NCI-H1436 treated with DMSO at 0.1 percent for 48 hours (cell line): ENCODE data around the gene SEMA6A.

Source experiments
- DNase-seq: peaks from one replicate; lab custom pipeline; 2025; lab: John Stamatoyannopoulos, UW

The SEMA6A gene

DNA sequence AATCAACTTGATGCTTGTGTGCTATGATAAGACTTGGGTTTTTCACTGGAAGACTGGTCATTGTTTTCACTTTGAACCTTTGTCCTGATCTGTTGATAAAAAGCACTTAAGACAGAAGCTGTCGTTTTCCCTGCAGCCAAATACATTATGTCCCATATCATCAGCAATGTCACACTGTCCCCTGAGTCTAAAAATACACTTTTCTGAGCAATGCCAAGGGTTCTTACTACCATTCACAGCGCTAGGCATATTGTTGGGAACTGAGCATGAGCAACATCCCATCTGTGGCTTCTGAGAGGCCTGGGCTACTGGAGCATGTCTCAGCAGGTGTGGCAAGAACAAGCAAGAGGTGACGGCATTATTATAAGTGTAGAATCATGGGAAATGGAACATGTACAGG lies 81.8 kb downstream of the SEMA6A start:
- no peak for DNase-seq

DNA sequence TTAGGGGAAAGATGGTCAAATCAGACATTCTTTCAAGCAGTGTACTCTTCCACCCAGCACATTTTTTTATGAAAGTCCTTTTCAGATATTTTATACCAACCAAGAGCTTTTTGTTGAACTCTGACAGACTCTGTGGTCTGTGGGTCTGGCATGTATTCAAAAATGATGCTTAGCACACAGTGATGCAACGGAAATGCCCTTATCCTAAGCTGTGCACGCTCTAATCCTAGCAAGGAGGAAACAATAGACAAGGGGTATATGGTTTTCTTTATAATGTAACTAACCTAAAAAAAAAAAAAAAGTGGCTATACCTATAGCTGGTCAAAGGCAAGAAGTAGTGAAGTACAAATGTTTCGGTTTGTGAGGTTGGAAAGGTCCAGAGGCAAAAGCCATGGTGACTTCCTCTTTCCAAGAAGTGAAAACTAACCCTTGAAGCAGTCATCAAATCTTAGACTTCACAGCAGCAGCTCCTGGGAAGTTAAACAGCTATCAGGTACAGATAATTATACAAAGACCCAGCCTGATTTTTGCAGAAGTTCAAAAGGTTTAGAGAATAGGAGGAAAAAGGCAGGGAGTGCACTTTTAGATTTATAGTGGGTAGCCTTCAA lies 82.5 kb downstream of the SEMA6A start:
- DNase-seq, result no peak

DNA sequence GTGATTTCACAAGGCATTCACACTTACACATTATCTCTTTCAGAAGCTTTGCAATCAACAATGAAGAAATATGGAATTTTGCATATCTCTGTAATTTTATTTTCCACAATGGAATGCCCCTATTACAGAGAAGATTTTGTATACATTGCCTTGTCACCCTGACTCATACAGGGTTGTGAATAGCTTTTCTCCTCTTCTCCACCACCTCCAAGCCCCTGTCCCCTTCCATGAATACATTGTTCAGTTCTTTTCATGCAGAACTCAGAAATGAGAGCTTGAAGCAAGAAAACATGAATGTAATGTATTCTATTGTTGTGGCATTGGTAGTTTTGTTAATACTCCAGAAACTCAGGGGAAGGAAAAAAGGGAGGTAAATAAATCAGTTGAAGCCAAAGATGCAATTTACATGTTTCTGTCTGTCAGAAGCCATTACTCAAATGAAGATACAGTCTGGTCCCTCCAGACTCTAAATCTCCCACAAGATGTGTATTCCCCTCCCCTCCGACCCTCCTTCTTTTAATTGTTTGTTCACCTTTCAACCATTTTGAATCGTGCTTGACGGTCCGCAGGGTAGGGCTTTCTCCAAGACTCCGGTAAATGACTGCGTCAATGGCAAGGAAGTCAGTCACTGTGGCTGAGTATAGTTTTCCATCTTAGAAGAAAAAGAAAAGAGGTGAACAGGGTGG lies 86.1 kb downstream of the SEMA6A start:
- no peak for DNase-seq

DNA sequence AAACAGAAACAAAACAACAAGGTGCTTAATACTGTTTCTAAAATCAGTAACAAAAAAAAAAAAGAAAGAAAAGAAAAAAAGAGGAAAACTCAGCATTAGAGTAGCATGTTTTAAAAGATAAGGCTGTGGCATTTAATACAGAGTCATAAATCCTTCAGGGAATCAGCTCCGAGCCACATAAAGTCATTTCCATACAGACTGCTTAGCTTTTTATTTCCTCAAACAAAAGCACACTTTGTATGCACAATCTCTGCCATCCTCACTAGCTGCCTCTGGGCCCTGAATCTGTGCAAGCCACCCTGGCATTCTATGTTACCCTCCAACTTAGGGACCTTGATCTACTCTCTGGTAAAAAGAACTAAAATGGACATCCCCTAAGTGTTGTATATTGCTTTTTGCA lies 87.6 kb downstream of the SEMA6A start:
- no peak for DNase-seq

DNA sequence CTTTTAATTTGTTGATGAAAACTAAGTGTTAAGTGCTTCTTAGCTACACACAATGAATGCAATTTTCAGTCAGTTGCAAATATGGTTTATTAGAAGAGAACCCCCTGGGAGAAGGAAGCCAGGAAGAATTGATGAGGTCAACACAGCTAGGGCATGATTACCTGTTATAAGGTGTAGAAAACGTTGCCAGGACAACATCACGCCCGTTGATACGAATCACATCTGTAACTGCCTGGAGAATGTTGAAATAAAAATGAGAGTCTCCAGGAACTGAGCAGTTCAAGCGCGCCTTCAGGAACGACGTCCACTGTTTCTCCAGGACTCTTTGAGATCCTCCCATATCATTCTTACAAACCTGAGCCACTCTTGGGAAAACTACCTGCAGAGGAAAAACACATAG lies 88.0 kb downstream of the SEMA6A start:
- peak; percentile 69 for DNase-seq

DNA sequence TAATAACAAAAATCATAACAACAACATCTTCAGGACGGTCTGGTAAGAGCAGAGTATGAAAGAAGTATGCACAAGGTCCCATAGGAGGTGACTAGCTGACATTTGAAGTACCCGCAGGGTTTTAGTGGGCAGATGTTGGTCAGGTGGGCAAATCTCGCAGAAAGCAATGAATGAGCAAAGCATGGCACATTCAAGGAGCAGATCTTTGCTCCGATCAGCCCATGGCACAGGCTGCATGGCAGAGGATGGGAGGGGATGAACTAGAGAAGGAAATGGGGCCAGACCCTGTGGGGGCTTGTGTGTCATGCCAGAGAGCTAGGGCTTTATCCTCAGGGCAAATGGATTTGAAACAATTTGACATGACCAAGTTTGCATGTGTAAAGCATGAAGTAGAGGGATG lies 90.0 kb downstream of the SEMA6A start:
- no peak for DNase-seq

DNA sequence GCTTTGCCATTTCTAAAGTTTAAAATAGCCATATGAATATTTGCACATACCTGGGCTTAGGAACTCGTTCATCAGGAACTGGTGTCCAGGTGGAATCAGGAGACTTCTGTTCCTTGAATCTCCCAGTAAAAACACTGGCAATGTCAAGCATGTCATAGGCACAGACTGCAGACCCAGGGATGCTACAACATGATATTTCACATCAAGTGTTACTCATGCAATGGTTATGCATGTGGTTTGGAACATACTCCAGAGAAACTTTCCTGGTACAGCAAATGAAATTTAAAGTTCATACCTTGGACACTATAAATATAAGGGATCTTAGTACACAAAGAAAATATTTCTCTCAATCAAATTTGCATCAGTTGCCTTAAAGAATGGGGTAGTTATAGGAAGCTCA lies 92.2 kb downstream of the SEMA6A start:
- DNase-seq, result no peak

DNA sequence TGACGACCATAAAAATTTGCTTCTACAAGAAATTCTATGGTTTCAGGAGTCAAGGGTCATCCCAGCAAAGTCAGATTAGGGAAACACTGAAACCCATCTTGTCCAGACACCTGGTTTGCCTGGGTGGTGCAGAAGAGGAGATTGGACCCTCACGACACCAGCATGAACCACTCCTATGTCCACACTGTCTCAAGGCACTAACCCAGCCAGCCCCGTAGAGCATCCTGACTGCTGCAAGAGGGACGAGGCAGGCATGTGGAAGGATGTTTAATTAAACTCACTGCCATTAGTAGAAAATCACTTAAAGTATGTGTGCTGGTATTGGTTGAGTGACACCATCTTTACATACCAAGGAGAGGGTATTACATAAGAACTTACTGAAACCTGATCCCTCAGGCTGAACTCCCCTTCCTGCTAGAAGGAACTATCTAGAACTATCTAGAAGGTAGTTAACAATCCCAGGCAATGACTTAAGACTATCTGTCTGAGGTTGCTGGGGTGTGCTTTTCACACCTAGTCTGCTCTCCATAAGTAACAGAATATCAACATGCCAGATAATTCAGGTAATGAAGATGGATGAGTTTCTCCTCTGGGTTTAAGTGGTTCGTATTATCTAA lies 93.6 kb downstream of the SEMA6A start:
- DNase-seq, result no peak

DNA sequence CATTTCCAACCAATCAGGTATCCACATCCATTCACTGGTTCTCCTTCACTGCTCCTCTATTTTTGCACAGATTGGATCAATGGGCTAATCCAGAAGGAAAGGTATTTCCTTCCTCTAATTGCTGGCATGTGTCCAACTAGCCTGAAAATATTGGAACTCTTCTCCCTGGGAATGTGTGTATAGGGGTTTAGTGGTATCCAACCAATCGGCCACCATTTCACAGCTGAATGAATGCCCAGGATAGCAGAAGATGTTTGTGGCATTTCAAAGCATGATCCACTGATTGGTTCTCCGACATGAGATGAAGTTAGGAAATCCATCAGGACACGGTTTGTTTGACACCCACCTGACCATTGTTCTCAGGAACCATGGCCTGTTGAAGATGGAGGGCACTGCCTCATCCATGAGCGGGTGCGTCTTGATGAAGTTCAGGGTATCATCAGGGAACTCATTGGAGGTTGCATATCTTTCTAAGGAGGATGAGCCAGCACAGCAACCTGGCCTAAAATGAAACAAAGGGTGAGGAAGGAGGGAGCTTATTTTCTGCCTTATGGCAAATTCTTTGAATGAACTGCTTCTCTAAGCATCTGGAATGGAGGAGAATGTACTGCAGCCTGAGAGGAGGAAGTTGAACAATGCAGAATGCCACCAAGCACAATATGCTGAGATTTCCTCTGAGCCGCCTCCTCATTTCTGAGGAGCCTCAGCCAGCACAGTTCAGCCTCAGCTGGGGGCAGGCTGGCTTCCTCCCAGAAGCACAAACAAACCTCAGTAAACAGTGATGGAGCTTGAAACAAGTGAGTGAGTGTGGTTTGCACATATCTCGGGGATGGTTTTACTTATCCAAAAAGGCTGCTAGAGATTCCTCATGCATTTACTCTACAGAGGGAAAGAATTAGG lies 94.6 kb downstream of the SEMA6A start:
- no peak for DNase-seq

DNA sequence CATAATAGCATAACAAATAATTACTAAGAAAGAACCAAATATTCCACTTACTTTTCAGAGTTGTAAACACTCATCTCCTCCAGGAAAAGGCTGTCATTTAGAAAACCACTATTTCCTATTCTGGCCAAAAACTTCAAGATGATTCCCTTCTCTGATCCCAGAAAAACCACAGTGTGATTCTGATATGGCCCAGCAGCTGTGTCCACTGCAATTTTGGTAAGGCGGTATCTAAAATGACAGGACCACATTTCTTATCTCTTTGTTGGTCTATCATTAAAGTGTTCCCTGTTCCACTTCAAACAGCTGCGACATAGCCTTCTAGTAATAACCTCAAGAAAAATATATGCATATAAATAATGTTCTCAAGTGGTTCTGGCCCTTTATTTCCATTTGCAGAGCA lies 96.1 kb downstream of the SEMA6A start:
- DNase-seq, result no peak

DNA sequence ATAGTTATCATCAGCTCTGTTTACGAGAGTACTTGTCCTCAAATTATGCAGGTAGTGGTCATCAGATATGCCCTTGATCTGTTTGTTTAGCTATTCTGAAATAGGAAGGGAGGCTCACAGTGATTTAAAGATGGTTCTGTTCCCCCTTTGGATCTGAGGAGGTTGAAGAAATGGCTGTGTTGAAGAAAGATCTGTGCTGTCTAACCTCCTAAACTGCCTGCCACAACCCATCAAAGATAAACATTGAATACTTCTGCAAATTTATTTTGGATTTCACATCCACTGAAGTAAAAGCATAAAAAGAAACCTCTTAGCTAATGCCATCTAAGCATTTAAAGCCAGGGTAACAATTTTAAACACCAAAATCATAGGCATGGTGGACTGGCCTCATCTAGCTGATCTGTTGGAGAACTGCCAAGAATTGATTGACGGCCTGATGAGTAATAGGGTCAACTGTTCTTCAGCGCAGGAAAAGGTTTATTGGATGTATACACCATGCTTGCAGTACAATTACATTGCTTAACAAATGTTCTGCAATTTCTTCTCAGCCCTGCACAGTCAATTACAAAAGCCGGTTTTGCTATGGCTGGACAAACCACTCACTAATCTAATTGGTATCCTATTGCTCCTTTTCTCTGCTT lies 97.6 kb downstream of the SEMA6A start:
- no peak for DNase-seq

DNA sequence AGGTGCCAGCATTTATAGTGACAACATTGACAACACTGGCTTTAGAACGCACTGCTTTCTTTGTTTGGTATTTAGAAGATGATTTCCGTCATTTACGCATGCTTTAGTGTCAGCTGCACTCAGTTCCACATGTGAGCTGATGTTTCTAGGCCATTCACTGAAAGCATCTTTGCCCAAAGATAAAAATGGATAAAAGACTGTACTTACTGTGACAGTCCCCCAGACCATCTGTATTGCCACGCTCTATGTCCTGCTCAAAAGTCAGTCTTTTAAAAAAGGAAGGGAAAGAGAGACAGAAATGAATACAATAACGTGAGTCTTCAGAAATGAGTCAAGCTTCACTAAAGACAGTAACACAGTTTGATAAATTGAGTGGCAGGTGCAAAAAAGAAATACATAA lies 99.3 kb downstream of the SEMA6A start:
- DNase-seq, result no peak

DNA sequence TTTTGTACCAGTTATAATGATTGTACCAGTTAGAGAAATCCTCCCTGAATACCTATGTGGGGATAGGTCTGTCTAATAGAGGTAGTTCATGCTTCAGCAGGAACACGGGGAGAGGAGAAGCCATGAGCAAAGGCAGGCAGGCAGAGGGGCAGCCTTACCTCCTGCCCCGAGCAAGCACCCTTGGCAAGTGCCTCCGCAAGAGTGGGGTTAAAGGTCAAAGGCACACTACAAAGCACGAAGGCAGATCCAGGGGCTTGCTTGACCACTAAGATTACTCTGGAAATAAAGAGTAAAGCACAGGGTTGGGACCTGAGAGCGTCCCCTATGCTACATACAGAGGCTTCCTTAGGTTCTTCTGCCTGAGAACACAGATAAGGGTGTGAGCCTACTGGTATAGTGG lies 100.9 kb downstream of the SEMA6A start:
- DNase-seq, result no peak

DNA sequence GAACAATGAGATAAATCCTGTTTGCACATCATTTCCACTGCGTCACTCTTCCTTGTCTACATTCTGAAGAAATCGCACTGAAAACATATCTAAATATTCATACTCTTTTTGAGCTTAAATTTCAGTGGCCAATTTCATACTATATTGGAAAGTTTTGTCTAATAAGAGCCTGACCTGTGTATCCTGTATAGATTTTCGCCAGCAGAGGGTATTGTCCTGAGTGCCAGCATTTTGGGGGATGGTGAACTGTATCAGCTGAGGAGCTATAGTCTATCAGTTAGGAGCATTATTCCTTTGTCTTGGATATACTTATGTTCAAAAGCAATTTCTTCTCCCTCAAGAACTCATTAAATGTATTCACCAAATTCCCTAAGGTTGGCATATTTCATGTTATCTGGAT lies 102.3 kb downstream of the SEMA6A start:
- no peak for DNase-seq

DNA sequence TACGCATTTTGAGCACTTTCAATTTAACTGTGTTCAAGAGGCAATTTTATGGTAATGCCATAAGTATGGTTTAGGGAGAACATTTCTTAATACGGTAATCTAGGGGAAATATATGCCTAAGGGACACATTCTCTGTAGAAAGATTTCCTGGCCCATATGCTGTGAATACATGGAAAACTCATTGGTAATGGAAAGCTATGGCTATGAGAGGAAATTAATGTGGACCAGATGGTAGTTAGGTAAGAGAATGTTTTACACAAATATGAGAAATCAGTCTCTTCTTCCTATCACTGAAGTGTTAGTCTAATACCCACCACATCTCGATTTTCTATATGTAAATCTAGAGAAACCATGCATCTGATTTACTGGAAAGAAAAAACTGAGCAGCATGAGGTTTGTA lies 105.0 kb downstream of the SEMA6A start:
- no peak for DNase-seq

DNA sequence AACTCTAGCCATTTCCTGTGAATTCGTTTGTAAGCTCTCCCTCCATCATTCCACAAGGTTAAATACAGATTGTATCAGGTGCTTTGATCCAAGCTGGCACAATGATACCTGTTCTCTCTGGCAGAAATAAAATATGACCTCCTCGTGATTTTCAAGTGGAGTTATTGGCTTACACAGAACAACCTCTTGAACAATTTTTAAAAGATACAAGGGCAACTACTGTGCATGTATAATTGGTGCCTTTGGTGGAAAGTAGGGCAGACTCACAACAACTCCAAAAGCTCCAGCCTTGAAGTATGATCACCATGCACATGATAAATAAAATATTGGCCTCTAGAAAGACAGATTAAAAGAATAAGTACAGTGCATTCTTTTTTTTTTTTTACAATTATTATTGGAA lies 106.0 kb downstream of the SEMA6A start:
- DNase-seq, result no peak

DNA sequence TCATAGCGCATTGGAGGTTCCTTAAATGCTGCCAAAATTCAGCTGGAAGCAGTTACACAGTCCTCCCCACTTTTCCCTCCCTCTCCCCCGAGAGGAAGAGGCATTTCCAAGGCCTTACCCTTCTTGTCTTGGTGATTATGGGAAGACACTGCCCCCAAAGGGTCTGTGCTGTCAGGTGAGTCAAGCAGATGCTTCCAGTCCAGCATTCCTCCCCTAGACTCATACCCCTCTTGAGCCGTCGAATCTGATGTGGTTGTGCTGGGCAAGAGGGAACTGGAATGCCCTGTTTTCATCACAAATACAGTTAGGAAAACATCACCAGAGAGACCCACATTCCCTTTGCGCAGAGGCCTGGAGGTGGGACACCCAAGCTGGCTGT lies 107.2 kb downstream of the SEMA6A start:
- DNase-seq, result no peak

DNA sequence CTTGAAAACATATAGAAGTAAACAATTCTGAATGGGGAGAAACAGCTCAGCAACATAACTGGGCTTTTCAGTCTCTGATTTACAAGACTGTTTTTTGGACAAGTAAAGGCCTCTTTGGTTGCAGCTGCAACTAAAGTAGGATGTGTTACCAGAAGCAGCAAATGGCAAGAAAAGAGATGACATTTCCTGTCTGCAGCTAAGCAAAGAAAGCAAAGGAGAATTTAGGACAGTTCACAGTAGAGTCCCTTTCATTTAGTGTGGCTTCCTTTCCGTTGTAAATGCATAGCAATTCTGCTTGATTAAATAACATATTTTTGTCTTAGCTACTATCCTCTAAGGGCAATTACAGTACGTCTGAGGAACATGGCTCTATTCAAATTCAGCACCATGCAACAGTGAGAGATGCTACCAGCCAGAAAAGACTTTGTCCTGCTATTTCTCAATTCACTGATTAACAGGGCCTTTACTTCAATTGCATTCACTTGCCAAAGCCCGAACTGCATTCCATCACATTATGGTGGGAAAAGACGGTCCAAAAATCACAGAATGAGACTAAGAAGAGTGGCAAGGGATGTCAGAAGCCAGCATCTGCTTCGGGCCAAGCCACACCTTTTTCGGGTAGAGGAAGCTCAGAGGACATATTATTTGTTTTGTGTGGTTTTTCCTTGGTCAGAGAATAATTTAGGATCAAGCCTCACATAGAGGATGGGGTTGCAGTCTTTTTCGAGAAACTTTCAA lies 107.7 kb downstream of the SEMA6A start:
- DNase-seq, result no peak

DNA sequence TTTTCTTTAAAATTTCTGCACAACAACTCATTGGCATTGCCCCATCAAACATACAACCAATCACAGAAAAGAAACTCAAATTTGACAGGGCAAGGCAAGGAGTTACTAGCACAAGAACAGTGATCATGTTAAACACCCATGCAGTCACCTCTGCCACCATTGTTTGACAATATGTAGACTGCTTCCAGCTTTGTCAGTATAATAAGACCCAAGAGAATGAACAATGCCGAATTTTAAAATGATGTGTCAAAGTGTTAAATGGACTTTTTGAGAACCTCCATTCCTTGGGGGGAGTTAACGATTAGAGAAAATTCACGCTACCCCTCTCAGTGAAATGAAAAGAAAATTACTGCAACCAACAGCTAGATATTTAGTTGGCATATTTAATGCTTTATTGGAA lies 109.2 kb downstream of the SEMA6A start:
- DNase-seq, result no peak

DNA sequence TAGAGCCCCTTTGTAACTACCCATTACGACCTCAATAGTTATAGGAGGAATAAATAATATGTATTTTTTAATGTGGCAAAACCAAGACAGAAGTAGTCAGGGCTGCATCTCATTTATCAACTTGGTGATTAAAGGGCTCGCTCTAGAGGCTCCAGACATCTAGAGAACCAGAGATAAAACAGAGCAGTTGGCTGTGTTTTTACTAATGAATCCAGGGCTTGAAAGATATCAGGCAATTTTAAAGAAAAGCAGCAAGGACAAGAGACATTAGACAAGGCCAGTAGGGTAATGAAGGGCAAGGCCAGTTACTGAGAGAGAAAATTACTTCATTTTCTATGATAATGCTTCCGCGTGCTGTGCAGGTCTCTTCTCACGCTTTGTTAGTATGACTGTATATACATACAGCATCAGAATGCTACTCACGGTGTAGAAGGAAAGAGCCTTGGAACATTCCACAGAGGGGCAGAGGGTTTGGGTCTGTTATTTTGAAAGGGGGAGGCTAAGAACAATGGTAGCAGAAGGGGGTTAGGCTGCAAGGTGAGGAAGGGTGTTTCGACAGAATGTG lies 110.4 kb downstream of the SEMA6A start:
- DNase-seq, result no peak

DNA sequence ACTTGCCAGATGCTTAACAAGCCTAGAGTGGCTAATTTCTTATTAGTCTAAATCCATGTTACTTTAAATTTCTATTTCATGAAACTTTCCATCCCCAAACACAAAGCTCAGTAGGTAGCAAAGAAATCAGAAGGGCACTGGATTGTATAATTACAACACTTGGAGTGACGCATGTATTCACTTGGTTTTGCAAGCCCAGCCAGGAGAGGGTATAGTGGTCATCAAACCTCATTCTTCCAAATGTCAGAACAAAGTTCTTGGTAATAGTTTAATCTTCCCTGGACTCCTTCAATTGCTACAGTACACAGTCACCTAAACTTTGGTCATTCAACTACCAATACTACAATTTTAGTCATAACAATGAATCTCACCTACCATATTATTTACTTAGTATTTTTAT lies 112.1 kb downstream of the SEMA6A start:
- no peak for DNase-seq
